ENCODE measurements around the gene ADAM15. TPM values are rescaled to one million over a fixed set of nuclear protein-coding genes. Genes with fewer than 3 reads are reported as not detected.

Gene ADAM15
- total RNA-seq, 4 donors from 2014 or later = 58.6 to 270 (median 153) TPM

DNA sequence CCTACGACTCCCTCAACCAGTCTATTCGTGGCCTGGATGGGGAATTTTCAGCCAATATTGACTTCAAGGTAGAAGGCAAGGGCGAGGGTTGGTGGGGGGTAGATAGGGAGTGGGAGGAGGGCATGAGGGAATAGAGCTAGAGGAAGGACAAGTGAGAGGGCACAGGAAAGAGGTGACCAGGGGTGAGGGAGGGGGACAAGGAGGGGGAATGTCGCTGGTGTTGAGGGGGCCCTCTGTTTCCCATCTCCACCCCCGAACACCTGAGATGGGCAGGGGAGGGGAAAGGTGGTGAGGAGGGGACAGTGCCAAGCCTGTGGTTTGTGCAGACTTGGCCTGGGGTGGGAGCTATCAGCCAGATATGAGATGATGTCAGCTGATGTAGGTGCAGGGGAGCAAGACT, 8.3 kb upstream of the ADAM15 start:
- no peaks in the 10 kb centered on the region for H3K9me3 ChIP-seq
- no peak overlapping the region for H3K4me3 ChIP-seq
- no peaks in the 10 kb centered on the region for H3K36me3 ChIP-seq
- no peaks in the 10 kb centered on the region for H3K27me3 ChIP-seq
- no peak overlapping the region for H3K27ac ChIP-seq
- TF ChIP-seq POLR2A (IDR thresholded peaks at IDR 0.05) = no peak
- TF ChIP-seq CTCF (IDR thresholded peaks at IDR 0.05) = no peak
- intact Hi-C loops (cut with DNase I; ENCODE audit: low total_unique reads) = no loop called here
- DNase-seq = no peak
- H3K4me1 ChIP-seq = no peaks in the 10 kb centered on the region

DNA sequence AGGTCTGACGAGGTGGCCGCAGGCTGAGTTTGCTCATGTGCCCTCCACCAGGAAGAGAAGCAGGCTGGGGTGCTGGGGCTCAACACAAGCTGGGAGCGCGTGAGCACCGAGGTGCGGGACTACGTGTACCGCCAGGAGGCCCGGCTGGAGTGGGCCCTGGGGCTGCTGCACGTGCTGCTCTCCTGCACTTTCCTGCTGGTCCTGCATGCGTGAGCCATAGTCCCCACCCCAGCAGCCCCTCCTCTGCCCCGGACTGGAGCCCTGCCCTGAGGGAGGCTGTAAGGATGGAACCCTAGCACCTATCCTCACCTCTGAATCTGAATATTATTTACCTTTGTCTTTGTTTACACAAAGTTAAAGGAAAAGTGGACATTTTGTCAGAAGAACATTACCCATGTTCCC, 7.8 kb upstream of the ADAM15 start:
- no peaks in the 10 kb centered on the region for H3K36me3 ChIP-seq
- H3K9me3 ChIP-seq = no peaks in the 10 kb centered on the region
- H3K4me3 ChIP-seq = no peak overlapping the region
- H3K27ac ChIP-seq = no peak overlapping the region
- no peak for TF ChIP-seq POLR2A (IDR thresholded peaks at IDR 0.05)
- no peak for TF ChIP-seq CTCF (IDR thresholded peaks at IDR 0.05)
- no peaks in the 10 kb centered on the region for H3K4me1 ChIP-seq
- intact Hi-C loops (cut with DNase I; ENCODE audit: low total_unique reads) = no loop called here
- no peak for DNase-seq
- no peaks in the 10 kb centered on the region for H3K27me3 ChIP-seq

- intact Hi-C loops (cut with DNase I; ENCODE audit: low total_unique reads) = no loop called here
- Histone ChIP-seq H3K9me3 (no peaks in the 10 kb centered on the region), H3K4me1 (no peaks in the 10 kb centered on the region), H3K4me3 (no peak overlapping the region), H3K27ac (no peak overlapping the region), H3K27me3 (no peaks in the 10 kb centered on the region), H3K36me3 (no peaks in the 10 kb centered on the region)
- no peak for DNase-seq
- TF ChIP-seq POLR2A (IDR thresholded peaks at IDR 0.05) (no peak), CTCF (IDR thresholded peaks at IDR 0.05) (no peak)
Measured at GRCh38 chr1:155043793-155044192, 7.3 kb upstream of the ADAM15 start.

DNA sequence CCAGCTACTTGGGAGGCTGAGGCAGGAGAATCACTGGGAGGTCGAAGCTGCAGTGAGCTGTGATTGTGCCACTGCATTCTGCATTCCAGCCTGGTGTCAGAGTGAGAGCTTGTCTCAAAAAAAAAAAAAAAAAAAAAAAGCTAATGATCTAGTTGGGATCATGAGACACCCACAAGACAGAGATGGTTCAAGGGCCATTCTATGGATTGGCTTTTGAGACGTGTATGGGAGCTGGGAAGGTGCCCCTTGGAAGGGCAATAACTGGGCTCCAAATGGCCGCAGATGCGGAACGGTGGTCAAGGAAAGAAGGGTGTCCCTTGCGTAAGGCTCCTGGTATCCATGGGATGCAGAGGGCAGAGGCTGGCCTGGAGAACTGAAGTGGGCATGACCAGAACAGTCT, 6.8 kb upstream of the ADAM15 start:
- no peak overlapping the region for H3K4me3 ChIP-seq
- intact Hi-C loops (cut with DNase I; ENCODE audit: low total_unique reads) = no loop called here

More for the DNA sequence above, 6.8 kb upstream of the ADAM15 start:
- Histone ChIP-seq H3K27ac (no peak overlapping the region), H3K27me3 (no peaks in the 10 kb centered on the region), H3K36me3 (no peaks in the 10 kb centered on the region), H3K4me1 (no peaks in the 10 kb centered on the region), H3K9me3 (no peaks in the 10 kb centered on the region)
- TF ChIP-seq POLR2A (IDR thresholded peaks at IDR 0.05) (no peak), CTCF (IDR thresholded peaks at IDR 0.05) (no peak)
- DNase-seq = no peak

Data from uterus (tissue), 4 donors.